Measurements from ENCODE around the gene CTXN1.
"Not testable (repeated sequence)": the region's sequence is repeated elsewhere in the genome, so short reads cannot be mapped to it uniquely, and the experiment has no call there.

Gene CTXN1

DNA sequence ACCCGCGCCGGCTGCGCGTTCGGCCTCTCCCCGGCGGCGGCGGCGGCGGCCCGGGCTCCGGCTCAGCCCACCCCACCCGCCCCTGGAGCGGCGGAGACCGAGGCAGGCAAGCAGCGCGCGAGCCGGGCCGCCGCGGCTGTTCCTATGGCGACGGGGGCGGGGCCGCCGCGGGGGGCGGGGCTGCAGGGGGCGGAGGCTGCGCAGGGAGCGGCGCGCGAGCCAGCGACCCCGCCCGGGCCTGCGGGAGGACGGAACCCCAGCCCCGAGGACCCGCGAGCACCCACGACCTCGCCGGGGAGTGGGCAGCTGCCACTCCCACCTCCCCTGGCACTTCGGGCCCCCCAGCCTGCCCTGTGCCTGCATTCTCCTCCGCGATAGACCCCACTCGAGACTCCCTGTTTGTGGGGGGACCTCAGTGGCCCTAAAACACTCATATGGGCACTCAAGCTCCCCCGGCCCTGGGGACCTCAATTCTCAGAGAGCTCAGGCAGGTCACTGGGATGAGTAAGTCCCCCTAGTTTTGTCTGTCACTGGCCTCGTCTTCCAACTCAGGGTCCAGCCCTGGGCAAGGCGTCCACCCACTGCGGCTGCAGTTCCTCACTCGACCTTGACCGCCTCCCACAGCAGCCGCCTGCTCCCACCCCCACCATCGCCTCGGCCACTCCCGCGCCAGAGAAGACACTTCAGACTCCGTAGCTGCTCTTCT, at the start of gene CTXN1:
TSS of gene CTXN1 (minus strand) at position 115 of the 706 bp plus-strand sequence. CDS start 597 bp downstream, outside the sequence.
- DNase-seq = peak; percentile 67 to 84

DNA sequence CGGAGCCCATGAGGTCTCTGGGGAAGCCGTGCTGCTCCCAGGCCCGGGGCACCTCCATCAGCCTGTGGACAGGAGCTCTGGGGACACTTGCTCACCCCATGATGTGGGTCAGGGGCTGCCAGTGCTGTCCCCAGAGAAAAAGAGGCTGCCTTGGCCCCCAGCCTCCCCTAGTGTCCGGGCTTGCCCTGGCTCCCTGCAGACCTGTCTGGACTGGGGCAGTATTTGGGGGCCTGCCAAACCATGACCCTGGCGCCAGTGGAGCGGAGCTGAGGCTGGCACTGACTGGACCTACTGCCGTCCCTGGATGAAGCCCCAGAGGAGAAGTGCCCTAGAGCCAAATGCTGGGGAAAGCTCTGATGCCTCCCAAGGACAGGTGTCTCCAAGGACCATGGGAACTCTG, 49.1 kb upstream of the CTXN1 start:
- no peak for DNase-seq

DNA sequence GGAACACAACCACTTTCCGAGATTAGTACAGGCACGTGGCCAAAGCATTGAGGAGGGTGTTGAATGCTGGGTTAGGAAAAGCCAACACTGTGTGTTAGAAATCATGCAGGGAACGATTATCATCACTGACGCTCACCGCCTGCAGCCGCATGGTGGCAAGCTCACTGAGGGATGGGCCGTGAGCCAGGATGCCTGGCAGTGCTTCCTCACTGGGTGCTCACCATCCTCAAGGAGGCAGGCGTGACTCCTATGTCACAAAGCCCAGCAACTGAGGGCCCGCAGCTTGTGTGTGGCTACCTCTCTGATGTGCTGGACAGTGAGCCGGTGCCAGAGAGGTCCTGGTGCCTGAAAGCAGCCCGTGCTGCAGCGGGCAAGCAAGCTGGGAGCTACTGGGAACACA, 47.9 kb upstream of the CTXN1 start:
- DNase-seq = no peak

DNA sequence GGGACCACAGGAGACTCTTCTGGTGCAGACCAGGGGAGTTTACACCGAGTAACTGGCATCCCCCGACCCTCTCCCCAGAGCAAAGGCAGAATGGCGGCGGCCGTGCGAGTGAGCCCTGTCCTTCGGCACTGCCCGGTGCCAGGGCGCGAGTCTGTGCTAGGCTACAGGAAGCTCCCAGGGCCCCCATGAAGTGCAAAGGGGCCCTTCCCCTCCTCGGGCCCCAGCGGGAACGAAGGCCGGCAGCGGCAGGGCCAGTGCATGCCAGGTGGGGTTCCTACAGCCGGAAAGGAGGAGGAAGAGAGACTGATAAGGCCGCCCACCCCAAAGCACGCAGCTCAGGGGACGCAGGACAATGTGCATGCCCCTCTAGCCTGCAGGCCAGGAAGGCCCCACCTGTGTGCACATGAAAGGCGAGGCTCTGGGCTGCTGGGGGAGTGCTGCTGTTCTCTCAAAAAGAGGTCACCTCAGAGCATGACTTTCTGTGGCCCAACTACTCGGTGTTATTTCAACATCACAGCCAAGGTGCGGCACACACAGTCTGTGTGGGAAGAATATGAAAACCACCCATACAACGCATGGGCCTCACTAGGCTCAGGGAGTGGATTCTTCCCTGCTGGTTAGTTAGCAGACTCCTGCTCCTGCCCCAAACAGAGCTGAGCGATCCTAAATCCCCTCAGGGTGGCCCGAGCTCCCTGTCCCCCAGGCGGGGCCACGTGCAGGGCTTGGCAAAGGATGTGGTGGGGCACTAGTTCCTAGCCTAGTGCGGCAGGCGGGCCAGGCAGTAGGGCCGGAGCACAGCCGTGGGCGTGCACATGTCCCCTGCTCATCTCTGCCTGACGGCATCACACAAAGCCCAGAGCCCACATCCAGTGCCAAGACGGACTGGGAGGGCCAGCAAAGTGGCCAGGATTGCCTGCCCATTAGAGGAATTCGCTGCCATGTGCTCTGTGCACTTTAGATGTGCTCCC, 45.9 kb upstream of the CTXN1 start:
- no peak for DNase-seq

DNA sequence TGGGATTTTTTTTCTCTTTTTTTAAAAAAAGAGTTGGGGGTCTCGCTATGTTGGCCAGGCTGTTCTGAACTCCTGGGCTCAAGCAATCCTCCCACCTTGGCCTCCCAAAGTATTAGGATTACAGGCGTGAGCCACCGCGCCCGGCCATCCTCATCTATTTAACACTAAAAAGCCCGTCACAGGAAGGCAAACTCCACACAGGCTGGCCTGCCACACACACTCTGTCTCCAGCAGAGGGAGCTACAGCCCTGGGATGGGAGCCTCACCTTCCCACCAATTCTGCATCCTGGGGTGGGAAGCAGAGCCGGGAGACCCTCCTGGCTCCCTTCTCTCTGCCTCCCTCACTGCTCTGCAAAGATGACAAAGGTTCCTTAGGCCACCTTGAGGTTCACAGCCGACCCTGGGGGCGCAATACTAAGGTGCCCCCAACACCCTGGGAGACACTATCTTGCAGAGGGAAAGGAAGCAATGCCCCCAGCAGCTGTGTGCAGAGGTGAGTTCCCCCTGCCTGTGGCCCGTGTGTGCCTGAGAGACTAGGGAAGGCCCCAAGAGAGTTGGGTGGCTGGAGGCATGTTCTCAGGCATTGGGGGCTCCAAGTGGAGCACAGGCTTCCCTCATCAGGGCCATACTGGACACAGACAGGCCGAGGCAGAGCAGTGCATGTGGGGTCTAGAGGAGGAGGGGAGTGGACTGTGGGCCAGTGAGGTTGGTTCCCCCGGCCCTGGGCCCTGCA, 44.9 kb upstream of the CTXN1 start:
- peak in 1 of 2 donors; percentile 18 for DNase-seq

DNA sequence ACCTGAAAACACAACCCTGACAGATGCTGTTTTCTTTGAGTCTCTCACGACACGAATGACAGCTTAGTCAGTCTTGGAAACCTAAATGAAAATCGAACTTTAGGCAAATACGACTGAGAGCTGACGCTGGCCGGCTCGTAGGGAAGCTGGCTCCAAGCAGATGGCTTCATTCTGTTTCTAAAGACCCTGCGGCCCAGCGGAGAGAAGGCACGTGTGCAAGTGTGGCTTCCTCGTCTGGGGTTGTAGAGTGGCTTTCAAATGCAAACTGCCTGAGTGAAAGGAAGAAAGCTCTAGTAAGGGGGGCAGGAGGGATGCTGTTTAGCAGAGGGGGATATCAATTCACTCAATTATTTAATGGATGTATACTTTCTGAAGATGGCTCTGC, 43.6 kb upstream of the CTXN1 start:
- DNase-seq = no peak

DNA sequence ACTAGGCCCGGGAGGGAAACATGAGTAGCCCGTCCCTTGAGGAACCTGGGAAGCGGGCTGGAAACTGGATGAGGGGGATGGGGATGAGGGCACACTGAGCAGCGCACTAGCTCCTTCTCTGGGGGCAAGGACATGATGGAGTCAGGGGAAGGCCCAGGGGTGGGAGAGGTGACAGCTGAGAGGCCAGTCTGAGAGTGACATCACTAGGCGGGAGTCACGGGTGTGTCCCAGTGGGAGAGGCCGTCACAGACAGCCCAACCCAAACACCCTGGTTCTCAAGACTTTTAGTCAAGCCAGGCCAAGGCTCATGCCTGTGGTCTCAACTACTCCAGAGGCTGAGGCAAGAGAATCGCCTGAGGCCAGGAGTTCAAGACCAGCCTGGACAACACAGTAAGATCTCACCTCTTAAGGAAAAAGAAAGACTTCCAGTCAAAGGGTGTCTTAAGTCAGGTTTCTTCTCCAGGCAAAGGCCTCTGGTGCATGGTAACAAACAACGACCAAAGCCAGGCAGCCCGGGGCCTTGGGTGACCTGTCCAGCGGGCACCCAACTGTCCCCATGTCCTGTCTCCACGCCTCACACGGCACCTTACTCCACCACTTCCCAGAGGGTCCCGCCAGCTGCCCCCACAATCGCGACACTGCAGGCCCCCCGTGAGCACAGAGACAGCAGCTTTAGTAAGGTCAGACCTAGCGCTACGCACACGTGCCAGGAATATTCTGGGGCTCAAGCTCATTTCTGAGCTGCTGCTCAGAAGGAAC, 43.0 kb upstream of the CTXN1 start:
- DNase-seq = no peak

DNA sequence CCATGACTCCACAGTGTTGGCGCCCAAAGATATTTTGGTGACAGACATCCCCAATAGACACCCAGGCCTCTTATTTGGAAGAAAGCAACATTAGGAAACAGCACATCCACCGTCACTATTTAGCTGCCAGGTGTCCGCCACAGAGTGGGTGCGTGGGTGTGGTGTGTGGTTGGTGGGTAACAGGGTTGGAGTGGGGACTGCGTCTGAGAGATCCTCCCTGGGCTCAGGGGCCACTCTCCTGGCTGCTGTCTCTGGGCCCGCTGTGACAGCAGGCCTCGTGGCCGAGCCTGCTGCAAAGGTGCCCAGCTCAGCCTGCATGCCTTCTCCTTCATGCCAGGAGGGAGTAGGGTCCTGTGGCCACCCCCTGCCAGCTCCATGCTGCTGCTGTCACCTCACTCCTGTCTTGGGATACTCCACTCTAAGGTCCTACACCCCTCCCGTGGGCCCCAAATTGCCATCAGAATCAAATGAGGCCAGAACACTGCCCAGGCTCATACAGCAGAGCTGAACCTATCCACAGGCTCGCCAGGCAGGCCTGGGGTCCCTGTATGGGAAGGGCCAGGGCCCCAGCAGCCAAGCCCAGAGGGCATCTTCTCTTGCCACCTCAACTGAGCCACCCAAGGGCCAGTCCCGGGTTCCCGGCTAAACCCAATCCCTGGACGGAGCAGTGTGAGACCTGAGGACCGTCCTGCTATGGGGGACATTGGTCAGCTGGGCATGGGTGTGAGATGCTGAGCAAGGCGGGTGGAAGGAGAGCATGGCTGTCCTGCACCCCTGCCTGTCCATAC, 42.3 kb upstream of the CTXN1 start:
- DNase-seq = no peak

DNA sequence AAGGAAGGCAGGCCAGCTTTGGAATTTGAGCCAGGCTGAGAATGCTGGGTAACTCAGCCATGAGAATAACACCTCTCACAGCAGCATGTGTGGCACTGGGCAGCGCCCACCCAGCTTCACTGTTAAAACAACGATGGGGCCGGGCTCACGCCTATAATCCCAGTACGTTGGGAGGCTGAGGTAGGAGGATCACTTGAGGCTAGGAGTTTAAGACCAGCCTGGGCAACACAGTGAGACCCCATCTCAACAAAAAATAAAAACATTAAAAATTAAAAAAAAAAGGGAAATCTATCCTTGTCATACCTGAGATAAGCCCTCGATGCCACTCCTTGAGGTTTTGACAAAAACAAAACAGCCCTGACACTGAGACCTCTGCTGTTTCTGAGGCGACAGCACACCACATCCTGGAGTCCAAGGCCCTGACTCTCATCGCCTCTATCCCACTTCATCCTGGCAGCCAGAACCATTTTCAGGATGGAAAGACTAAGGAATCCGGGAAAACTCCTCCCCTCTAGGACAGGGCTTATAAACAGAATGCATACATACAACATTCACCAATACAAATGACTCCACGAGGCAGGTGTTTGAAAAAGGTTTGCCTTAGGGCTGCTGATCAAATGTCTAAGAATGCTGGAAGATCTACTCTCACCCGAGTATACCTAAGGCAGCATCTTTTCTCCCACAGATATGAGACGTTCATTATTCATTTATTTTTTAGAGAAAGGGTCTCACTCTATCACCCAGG, 40.2 kb upstream of the CTXN1 start:
- DNase-seq = no peak

DNA sequence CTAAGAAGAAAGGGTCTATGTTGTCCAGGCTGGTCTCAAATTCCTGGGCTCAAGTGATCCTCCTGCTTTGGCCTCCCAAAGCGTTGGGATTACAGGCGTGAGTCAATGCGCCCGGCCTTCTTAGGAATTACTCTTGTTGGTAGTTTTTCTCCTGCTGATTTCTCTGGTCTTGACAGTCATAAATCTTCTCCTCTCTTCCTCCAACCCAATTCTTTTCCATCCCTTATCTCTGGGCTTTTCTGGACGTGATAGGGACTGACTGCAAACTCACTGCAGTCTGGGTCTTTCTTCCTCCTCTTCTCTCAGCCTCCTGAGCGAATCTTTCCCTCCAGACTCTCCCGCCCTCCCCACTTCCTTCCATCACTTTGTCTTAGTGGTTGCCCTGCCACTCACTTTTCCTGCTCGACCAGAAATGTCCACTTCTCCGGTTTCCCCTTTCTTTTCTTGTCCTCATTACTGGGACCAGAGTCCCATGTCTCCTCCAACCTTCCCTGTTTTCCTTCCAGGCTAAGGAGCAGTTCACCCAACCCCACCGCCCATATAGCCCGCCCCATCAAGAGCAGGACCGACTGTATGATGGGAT, 39.4 kb upstream of the CTXN1 start:
- no peak for DNase-seq

DNA sequence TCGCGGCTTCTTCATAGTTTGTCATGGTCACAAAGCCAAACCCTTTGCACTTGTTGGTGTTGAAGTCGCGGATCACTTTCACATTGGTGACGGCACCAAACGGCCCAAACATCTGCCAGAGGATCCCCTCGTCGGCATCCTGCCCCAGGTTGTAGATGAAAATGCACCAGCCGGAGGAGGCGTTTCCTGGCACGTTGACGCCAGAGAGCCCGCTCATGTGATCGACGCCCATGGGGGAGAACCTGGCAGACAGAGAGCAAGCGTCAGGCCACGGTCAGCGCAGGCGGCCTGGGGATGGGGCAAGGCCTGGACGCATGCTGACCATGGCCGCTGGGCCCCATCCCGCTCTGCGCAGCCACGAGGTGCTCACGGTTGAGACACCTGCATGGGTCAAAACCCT, 37.6 kb upstream of the CTXN1 start:
- DNase-seq = no peak

DNA sequence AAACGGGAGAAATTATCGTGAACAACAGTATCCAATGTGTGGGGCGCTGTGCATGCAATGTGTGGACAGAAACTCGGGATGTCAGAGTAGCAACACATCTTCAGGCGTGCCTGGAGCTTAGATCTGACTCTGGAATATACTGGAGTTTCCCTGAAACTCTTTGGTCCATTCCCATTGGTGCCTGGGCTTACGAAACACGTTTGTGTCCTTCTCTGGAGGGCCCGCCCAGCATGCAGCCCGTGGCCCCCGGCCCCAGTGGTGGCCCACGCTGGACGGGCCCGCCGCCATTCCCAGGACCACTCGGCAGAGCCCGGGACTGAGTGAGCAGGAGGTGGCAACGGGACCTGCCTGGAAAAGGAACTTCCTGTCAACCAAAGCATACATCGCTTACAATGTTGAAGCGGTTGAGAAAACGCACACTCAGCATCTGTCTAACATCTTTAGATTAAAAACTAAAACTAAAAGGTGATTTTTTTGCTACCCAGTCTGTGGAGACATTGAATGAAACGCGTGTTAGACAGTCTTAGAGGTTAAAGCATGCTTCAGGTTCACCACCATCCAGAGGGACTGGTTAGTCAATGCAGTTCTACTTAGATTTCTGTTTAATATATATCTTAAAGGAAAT, 36.8 kb upstream of the CTXN1 start:
- DNase-seq = no peak

DNA sequence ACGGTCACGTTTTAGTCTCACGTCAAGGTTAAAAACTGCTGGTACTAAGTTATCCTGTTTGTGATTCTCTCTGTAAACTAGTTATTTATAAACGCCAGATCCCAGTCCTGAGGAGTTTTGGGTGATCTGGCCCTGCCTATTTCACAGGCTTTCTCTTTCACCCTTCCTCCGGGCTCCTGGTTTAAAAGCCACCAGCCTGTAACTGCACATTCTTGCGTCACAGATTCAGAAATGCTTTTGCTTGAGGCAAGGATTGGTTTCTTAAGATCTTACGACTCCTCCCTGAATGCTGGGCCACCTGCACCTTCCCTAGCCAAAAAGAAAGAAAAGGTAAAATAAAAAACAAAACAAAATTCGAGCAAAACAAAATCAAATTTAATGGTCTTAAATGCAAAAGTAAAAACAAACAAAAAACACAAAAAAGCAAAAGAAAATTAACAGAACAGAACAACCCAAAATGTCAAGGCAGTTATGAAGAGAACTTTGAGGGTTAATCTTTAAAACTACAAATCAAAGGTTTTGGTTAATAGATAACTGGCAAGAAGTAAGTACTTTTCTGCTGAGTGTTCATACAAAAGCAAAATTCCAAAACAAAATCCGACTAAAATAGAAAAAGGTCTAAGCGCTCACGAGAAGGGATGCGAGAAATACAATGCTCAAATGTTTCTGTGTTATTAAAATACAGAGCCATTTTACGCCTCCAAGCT, 36.1 kb upstream of the CTXN1 start:
- DNase-seq = no peak

DNA sequence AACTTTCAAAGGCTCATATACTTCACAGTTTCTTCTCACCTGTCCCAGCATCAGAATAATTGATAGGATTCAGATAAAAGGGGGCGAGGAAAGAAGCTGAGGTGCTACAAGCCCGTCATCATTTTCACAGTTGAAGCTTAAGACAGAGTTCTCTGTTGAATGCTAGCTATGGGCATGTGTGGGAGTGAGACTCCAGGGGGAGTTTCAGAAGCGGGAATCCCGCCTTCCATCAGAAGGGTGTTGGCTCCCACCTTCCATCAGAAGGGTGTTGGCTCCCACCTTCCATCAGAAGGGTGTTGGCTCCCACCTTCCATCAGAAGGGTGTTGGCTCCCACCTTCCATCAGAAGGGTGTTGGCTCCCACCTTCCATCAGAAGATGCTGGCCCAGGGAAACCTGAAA, 35.1 kb upstream of the CTXN1 start:
- not testable (repeated sequence) for DNase-seq

DNA sequence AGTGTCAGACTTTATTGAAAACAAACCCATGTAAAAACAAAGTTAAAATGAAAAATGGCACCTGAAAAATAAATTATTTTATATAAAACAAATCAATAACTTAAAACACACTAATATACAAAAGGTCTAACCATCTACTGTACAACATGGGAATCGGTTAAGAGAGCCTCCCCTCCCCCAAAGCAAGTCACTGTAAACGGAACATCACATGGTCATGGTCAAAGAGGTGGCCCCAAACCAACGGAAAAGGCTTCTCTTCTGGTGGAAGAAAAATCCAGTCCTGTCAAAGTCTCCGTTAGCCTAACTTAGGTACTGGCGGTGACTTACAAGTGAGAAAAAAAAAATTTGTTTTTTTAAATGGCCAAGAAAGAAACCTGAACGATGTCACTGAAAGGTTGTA, 33.3 kb upstream of the CTXN1 start:
- no peak for DNase-seq

DNA sequence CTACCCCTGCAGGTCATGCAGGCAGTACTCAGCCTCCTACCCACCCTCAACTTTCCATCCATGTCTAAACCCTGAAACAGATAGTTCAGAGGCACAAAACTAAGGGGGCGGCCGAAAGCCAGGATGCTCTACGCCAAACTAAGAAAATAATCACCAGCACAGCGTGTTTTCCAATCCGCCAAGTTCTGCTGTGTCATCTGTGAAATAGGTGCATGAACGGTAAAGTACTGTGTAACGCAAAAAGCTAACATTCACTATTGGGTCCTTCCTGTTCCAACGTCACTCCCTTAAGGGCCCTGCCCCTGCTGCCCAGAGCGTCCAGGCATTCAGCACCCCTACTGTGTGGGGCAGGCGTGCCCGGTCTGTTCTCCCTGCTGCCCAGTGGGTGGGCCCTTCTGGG, 29.8 kb upstream of the CTXN1 start:
- DNase-seq = no peak

DNA sequence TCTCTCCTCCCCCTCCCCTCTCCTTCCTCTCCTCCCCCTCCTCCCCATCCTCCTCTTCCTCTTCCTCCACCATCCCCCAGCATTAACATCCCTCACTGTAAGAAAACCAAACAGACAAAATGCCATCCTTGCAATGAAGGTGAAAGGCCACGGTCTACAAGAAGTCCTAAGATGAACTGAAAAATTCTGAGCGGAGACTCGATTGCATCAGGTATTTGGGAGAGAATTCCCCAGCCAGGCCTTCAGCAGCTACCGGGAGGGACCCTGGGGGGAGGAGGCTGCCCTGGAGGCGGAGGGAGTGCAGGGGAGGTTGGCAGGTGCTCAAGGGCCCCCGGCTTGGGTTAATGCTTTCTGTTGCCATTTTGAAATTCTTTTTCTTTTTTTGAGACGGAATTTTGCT, 27.6 kb upstream of the CTXN1 start:
- DNase-seq = no peak

DNA sequence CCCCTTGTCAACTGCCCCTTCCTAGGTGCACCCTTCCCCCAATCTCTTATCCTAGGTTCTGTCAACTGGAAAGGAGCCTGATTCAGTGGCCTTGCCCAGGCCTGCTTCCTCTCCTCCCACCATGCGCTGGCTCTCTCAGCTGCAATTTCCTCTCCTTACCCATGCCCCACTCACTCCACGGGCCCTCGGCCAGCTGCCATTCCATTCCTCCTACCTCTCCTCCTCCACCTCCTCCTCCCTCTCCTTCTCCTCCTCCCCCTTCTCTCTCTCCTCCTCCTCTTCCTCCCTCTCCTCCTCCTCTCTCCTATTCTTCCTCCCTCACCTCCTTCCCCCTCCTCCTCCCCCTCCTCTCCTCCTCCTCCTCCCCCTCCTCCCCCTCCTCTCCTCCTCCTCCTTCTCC, 27.1 kb upstream of the CTXN1 start:
- DNase-seq = no peak

DNA sequence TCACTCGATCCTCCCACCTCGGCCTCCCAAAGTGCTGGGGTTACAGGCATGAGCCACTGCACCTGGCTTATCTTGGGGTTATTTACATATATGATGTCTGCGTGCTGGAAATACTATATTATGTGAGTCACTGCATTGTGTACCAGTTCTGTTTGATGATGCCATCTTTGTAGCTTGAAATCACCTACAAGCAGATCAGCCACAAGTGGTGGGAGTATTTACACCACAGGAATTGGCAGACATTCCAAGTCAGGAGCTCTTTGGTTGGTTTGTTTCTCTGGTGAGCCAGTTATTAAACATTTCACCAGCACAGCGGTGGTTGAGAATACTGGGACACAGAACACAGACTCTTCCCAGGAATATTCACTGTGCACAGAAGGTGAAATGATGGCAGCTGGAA, 22.0 kb upstream of the CTXN1 start:
- DNase-seq = no peak

Measured in CD4-positive, alpha-beta T cell treated with Interferon alpha-2 for 1 hour (primary cell).